ENCODE results near the gene SLC44A4.

SLC44A4 gene

GRCh38 chr6:31899215-31899614 is 20.4 kb upstream of the SLC44A4 start:
- Histone ChIP-seq H3K9me3 (ENCODE audit: control insufficient read depth, low read length) (no peaks in the 10 kb centered on the region), H3K4me1 (ENCODE audit: control insufficient read depth, insufficient read depth, low read length) (peaks cover 13% of the 10 kb centered on the region), H3K9ac (ENCODE audit: low read length) (no peak overlapping the region), H3K4me3 (ENCODE audit: low read length) (no peak overlapping the region), H3K36me3 (ENCODE audit: control insufficient read depth, insufficient read depth, low read length) (no peaks in the 10 kb centered on the region), H3K27me3 (ENCODE audit: control insufficient read depth, insufficient read depth, low read length) (no peaks in the 10 kb centered on the region)

GRCh38 chr6:31898383-31899011 is 19.7 kb upstream of the SLC44A4 start:
- Histone ChIP-seq H3K4me3 (ENCODE audit: low read length) (peak overlapping the region; percentile 98), H3K9ac (ENCODE audit: low read length) (peak overlapping the region; percentile 79), H3K9me3 (ENCODE audit: control insufficient read depth, low read length) (no peaks in the 10 kb centered on the region), H3K27me3 (ENCODE audit: control insufficient read depth, insufficient read depth, low read length) (no peaks in the 10 kb centered on the region), H3K4me1 (ENCODE audit: control insufficient read depth, insufficient read depth, low read length) (peaks cover 13% of the 10 kb centered on the region), H3K36me3 (ENCODE audit: control insufficient read depth, insufficient read depth, low read length) (no peaks in the 10 kb centered on the region)

GRCh38 chr6:31897612-31898382 is 19.0 kb upstream of the SLC44A4 start, which contains the start of gene EHMT2:
TSS of gene EHMT2 (minus strand) at chr6:31897698. CDS start at chr6:31897677, 21 bp downstream.
- Histone ChIP-seq H3K4me3 (ENCODE audit: low read length) (peak within 1 kb of the TSS; percentile 98), H3K27me3 (ENCODE audit: control insufficient read depth, insufficient read depth, low read length) (no peaks in the 10 kb centered on the region), H3K9me3 (ENCODE audit: control insufficient read depth, low read length) (no peaks in the 10 kb centered on the region), H3K9ac (ENCODE audit: low read length) (peak within 1 kb of the TSS; percentile 79), H3K4me1 (ENCODE audit: control insufficient read depth, insufficient read depth, low read length) (peaks cover 13% of the 10 kb centered on the region), H3K36me3 (ENCODE audit: control insufficient read depth, insufficient read depth, low read length) (no peaks in the 10 kb centered on the region)

- peak overlapping the region; percentile 79 for H3K9ac ChIP-seq (ENCODE audit: low read length)
- no peaks in the 10 kb centered on the region for H3K27me3 ChIP-seq (ENCODE audit: control insufficient read depth, insufficient read depth, low read length)
- no peaks in the 10 kb centered on the region for H3K36me3 ChIP-seq (ENCODE audit: control insufficient read depth, insufficient read depth, low read length)
- peaks cover 13% of the 10 kb centered on the region for H3K4me1 ChIP-seq (ENCODE audit: control insufficient read depth, insufficient read depth, low read length)
- H3K4me3 ChIP-seq (ENCODE audit: low read length), result no peak overlapping the region
- no peaks in the 10 kb centered on the region for H3K9me3 ChIP-seq (ENCODE audit: control insufficient read depth, low read length)
These were observed 18.2 kb upstream of the SLC44A4 start for GRCh38 chr6:31896856-31897611.

DNA sequence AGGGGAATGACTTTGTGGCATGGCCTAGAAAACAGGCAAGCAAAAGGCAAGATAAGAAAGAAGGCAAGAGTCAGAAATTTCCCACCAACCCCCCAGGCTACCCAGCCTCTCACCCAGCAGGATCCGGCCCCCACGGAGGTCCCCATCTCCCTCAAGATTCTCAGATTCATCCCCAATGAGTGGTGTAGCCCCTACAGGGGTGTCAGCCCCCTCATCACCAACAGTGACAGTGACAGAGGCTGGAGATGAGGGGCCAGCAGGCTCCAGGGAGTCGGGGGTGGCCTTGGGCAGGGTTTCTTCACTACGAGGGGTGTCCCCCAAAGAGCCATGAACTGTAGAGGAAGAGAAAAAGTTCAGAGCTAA is 17.7 kb upstream of the SLC44A4 start:
- Histone ChIP-seq H3K27me3 (ENCODE audit: control insufficient read depth, insufficient read depth, low read length) (no peaks in the 10 kb centered on the region), H3K9ac (ENCODE audit: low read length) (peak overlapping the region; percentile 79), H3K36me3 (ENCODE audit: control insufficient read depth, insufficient read depth, low read length) (no peaks in the 10 kb centered on the region), H3K4me1 (ENCODE audit: control insufficient read depth, insufficient read depth, low read length) (peaks cover 13% of the 10 kb centered on the region), H3K4me3 (ENCODE audit: low read length) (no peak overlapping the region), H3K9me3 (ENCODE audit: control insufficient read depth, low read length) (no peaks in the 10 kb centered on the region)

DNA sequence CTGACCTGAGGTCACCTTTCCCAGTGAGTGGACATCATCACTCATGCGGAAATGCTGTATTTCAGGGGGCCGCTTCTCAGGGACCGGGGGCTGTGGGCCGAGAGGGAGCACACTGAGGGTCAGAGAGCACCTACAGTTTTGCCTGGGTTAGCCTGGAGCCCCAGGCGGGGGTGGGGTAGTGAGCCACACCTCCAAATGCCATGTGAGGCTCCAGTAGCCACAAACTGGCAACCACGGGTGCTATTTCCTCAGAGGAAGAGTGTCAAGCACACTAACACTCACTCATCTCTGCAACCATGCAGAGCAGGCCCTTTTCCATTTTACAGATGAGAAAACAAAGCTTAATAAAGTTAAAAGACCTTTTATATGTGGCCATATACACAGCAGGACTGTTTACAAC is 14.0 kb upstream of the SLC44A4 start:
- Histone ChIP-seq H3K4me3 (ENCODE audit: low read length) (no peak overlapping the region), H3K36me3 (ENCODE audit: control insufficient read depth, insufficient read depth, low read length) (no peaks in the 10 kb centered on the region), H3K9me3 (ENCODE audit: control insufficient read depth, low read length) (no peaks in the 10 kb centered on the region), H3K9ac (ENCODE audit: low read length) (no peak overlapping the region), H3K27me3 (ENCODE audit: control insufficient read depth, insufficient read depth, low read length) (no peaks in the 10 kb centered on the region), H3K4me1 (ENCODE audit: control insufficient read depth, insufficient read depth, low read length) (peaks cover 7% of the 10 kb centered on the region)

DNA sequence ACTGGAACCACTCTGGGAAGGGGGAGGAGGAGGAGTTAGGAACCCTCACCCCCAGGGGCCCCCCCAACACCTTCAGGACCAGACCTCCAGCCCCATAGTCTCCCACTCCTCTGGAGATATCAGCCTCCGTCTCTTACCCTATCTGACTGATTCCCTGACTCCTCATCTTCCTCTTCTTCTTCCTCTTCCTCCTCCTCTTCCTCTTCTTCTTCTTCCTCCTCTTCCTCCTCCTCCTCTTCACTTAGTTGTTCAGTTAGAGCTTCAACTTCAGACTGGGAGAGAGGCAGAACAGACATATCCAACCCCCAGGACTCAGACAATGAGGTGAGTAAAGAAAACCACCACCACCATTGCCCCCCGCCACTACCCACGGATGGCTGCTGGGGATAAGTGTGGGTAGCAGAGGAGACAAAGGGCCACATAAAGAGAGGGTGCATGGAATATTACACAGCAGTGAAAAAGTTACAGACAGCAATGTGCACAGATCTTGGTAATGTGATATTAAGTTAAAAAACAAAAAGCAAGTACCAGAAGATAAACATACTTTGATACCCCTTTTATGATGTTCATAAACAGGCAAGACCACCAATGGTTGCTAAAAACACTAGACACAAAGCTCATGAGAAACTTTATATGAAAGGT is 10.7 kb upstream of the SLC44A4 start:
- no peak overlapping the region for H3K9ac ChIP-seq (ENCODE audit: low read length)
- no peak overlapping the region for H3K4me3 ChIP-seq (ENCODE audit: low read length)
- no peaks in the 10 kb centered on the region for H3K9me3 ChIP-seq (ENCODE audit: control insufficient read depth, low read length)
- H3K27me3 ChIP-seq (ENCODE audit: control insufficient read depth, insufficient read depth, low read length), result no peaks in the 10 kb centered on the region
- no peaks in the 10 kb centered on the region for H3K4me1 ChIP-seq (ENCODE audit: control insufficient read depth, insufficient read depth, low read length)
- H3K36me3 ChIP-seq (ENCODE audit: control insufficient read depth, insufficient read depth, low read length), result no peaks in the 10 kb centered on the region

GRCh38 chr6:31888276-31889258 is 9.8 kb upstream of the SLC44A4 start:
- H3K36me3 ChIP-seq (ENCODE audit: control insufficient read depth, insufficient read depth, low read length), result no peaks in the 10 kb centered on the region
- H3K9me3 ChIP-seq (ENCODE audit: control insufficient read depth, low read length), result no peaks in the 10 kb centered on the region

DNA sequence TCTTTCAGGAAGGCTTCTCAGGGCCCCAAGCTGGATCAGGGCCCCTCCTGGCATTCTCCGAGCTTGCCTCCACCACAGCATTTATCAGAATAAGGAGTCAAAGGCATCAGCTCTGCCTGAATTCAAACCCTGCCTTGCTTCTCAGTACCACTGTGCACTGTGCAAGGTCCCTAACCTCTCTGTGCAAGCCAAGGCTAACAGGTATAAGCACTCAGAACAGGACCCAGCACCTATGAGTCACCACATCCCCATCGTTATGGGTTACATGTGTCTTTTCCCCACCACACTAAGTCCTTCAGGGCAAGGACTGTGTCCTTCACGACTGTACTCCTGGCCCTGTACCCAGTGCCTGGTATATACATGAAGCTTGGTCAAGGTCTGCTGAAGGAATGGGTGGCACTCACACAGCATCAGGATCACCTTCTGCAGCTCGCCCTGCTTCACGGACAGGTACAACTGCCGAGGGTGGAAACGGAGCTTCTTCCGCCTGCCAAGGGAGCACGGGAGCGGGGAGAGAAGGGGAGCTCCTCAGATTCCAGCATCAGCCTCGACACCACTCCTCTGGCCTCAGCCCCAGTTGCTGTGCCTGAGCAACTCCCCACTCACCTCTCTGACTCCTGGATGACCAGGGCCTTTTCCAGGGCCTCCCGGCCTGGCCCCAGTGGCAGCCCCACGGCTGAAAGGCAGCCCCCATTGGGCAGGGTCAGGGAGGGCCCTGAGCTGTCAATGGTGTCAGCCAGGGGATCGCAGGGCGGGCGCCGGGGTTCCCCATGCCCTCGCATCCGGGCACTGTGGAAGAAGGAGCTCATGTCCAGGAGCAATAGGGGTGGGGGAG is 8.6 kb upstream of the SLC44A4 start:
- H3K27me3 ChIP-seq (ENCODE audit: control insufficient read depth, insufficient read depth, low read length), result no peaks in the 10 kb centered on the region
- H3K9ac ChIP-seq (ENCODE audit: low read length), result no peak overlapping the region
- no peaks in the 10 kb centered on the region for H3K36me3 ChIP-seq (ENCODE audit: control insufficient read depth, insufficient read depth, low read length)
- H3K9me3 ChIP-seq (ENCODE audit: control insufficient read depth, low read length), result no peaks in the 10 kb centered on the region
- no peak overlapping the region for H3K4me3 ChIP-seq (ENCODE audit: low read length)
- no peaks in the 10 kb centered on the region for H3K4me1 ChIP-seq (ENCODE audit: control insufficient read depth, insufficient read depth, low read length)

More at GRCh38 chr6:31888276-31889258, 9.8 kb upstream of the SLC44A4 start:
- Histone ChIP-seq H3K27me3 (ENCODE audit: control insufficient read depth, insufficient read depth, low read length) (no peaks in the 10 kb centered on the region), H3K4me1 (ENCODE audit: control insufficient read depth, insufficient read depth, low read length) (no peaks in the 10 kb centered on the region), H3K9ac (ENCODE audit: low read length) (no peak overlapping the region), H3K4me3 (ENCODE audit: low read length) (no peak overlapping the region)

DNA sequence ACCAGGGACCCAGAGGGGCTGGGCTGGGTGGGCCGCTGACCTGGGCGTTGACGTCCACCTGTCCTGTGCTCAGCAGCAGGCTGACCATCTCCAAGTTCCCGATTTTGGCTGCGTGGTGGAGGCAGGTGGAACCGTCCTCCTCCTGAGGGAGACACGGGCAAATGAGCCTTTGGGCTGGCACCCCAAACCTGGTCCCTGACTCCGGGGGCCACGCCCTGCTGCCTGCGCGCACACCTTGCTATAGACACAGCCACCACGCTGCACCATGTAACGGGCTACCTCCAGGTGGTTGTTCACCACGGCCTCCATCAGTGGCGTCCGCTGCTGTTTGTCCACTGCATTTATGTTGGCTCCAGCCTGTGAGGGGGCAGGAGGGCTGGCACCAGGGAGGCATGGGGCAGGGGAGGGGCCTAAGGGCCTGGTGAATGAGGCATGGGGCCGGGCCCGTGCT is 7.8 kb upstream of the SLC44A4 start:
- Histone ChIP-seq H3K36me3 (ENCODE audit: control insufficient read depth, insufficient read depth, low read length) (peaks cover under 1% of the 10 kb centered on the region), H3K4me3 (ENCODE audit: low read length) (no peak overlapping the region), H3K27me3 (ENCODE audit: control insufficient read depth, insufficient read depth, low read length) (no peaks in the 10 kb centered on the region), H3K4me1 (ENCODE audit: control insufficient read depth, insufficient read depth, low read length) (no peaks in the 10 kb centered on the region), H3K9ac (ENCODE audit: low read length) (no peak overlapping the region), H3K9me3 (ENCODE audit: control insufficient read depth, low read length) (no peaks in the 10 kb centered on the region)

All from mucosa of stomach (tissue), 1 donor.